GM06990 (cell line): ENCODE data around the gene CEP112.

Source experiments
- DNase-seq: peaks from one replicate; pipeline ENCODE4 v3.0.0-alpha.2; 2011; ENCODE audit not compliant: insufficient read length; ENCODE audit errors: extremely low read depth
- H3K27me3 ChIP-seq: replicated peaks from 2 replicates; pipeline ENCODE4 v1.6.0; 2011; ENCODE audit warnings: low read length; ENCODE audit not compliant: control insufficient read depth, insufficient read depth
- H3K36me3 ChIP-seq: 2 replicates; pipeline ENCODE4 v1.5.1; 2011; ENCODE audit warnings: low read length; ENCODE audit not compliant: control insufficient read depth, insufficient read depth
- H3K4me3 ChIP-seq: replicated peaks from 2 replicates; pipeline ENCODE4 v1.5.1; 2011; ENCODE audit warnings: low read depth, mild to moderate bottlenecking, control low read depth, low read length
- CTCF ChIP-seq: IDR thresholded peaks from 2 replicates; pipeline ENCODE4 v1.5.1; 2011; ENCODE audit warnings: low read length, control low read depth, mild to moderate bottlenecking, inconsistent platforms; ENCODE audit not compliant: insufficient read depth, poor library complexity, severe bottlenecking

CEP112 gene

GRCh38 chr17:66227212-66228045 lies 35.5 kb upstream of the CEP112 start:
- no peak for TF ChIP-seq CTCF
- DNase-seq: no peak
- Histone ChIP-seq H3K27me3 (no peaks in the 10 kb centered on the region), H3K36me3 (no peaks in the 10 kb centered on the region), H3K4me3 (no peak overlapping the region)

GRCh38 chr17:66222798-66223350 lies 30.9 kb upstream of the CEP112 start:
- DNase-seq: no peak
- no peaks in the 10 kb centered on the region for H3K27me3 ChIP-seq
- TF ChIP-seq CTCF: no peak
- no peak overlapping the region for H3K4me3 ChIP-seq
- no peaks in the 10 kb centered on the region for H3K36me3 ChIP-seq

GRCh38 chr17:66221755-66222530 lies 30.0 kb upstream of the CEP112 start:
- no peak for DNase-seq
- Histone ChIP-seq H3K4me3 (no peak overlapping the region), H3K36me3 (no peaks in the 10 kb centered on the region), H3K27me3 (no peaks in the 10 kb centered on the region)
- no peak for TF ChIP-seq CTCF

DNA sequence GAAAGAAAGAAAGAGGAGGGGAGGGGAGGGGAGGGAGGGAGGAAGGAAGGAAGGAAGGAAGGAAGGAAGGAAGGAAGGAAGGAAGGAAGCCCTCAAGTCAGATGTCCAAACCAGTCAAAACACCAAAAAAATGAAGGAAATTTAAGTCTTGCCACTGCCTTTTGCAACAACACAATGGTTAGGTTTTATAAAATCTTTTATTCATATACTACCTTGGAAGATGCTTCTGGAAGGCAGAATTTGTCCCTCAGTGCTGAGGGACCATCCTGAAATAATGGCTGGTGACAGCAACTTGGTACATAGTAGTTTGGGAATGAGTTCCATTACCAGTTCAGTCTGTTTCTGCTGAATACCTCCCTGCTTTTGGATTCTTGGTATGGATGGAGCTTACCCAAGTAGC lies 29.4 kb upstream of the CEP112 start:
- H3K4me3 ChIP-seq: no peak overlapping the region
- no peaks in the 10 kb centered on the region for H3K36me3 ChIP-seq
- no peak for DNase-seq
- H3K27me3 ChIP-seq: no peaks in the 10 kb centered on the region
- no peak for TF ChIP-seq CTCF

DNA sequence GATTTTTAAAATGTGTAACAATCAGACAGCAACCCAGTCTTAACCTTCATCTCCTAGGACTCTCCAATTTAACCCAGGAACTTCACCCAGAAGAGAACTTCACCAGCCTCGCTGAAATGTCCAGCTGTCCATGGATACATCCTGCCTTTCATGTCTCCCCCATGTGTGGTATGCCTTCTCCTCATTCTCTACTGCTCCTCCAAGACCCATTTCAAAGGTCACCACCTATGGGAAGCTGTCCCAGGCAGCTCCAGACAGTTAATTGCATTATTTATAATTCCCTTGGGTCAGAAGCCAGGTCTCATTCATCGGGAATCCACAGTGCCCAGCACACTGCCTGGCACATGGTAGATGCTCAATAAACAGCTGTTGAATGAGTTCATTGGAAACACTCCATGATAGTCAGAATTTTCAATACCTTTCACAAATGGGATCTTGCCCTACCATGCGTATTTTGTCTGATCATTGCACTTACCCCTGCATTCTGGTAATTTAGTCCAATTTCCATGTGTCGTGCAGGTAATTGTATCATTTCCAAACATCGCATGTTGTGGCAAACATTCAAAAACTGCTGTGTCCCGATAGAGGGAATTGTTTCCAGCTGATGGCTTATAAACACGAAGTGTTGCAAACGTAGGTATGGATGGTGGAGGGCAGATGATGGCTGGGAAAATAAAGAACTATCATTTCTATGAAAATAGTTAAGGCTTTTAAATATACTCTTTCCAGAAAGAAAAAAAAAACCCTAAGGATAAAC lies 28.3 kb upstream of the CEP112 start:
- no peak for TF ChIP-seq CTCF

More for the DNA sequence above, 28.3 kb upstream of the CEP112 start:
- Histone ChIP-seq H3K4me3 (no peak overlapping the region), H3K36me3 (no peaks in the 10 kb centered on the region), H3K27me3 (no peaks in the 10 kb centered on the region)
- DNase-seq: no peak
